Parathyroid adenoma (tissue), 2 donors: ENCODE data around the gene NRN1.

Source experiments
- H2AFZ ChIP-seq: fragments of 300-600 bp; sonication (generic); one replicate; pipeline ENCODE4 v1.7.0; 2017; ENCODE audit warnings: antibody characterized with exemption, mild to moderate bottlenecking
- H3K27ac ChIP-seq: fragments of 300-600 bp; sonication (generic); one replicate; pipeline ENCODE4 v1.7.0; 2017
- H3K27me3 ChIP-seq: fragments of 300-600 bp; sonication (generic); one replicate; pipeline ENCODE4 v1.7.0; 2017; ENCODE audit warnings: low read length; ENCODE audit not compliant: control insufficient read depth, insufficient read depth
- H3K36me3 ChIP-seq: fragments of 300-600 bp; sonication (generic); one replicate; pipeline ENCODE4 v1.7.0; 2017; ENCODE audit warnings: low read length; ENCODE audit not compliant: control insufficient read depth, insufficient read depth
- H3K4me1 ChIP-seq: fragments of 300-600 bp; sonication (generic); one replicate; pipeline ENCODE4 v1.7.0; 2017; ENCODE audit warnings: control low read depth
- H3K4me2 ChIP-seq: fragments of 300-600 bp; sonication (generic); one replicate; pipeline ENCODE4 v1.7.0; 2017; ENCODE audit warnings: low read length
- H3K4me3 ChIP-seq: fragments of 300-600 bp; sonication (generic); one replicate; pipeline ENCODE4 v1.7.0; 2017; ENCODE audit warnings: low read depth, low read length
- H3K79me2 ChIP-seq: fragments of 300-600 bp; sonication (generic); one replicate; pipeline ENCODE4 v1.7.0; 2017; ENCODE audit warnings: control low read depth
- H3K9ac ChIP-seq: fragments of 300-600 bp; sonication (generic); one replicate; pipeline ENCODE4 v1.7.0; 2017; ENCODE audit warnings: mild to moderate bottlenecking
- H3K9me3 ChIP-seq: fragments of 300-600 bp; sonication (generic); one replicate; pipeline ENCODE4 v1.7.0; 2017; ENCODE audit warnings: low read length; ENCODE audit not compliant: control insufficient read depth
- CTCF ChIP-seq: fragments of 300-600 bp; sonication (generic); IDR thresholded peaks from one replicate; pipeline ENCODE4 v1.7.0; 2017; ENCODE audit warnings: antibody characterized with exemption, mild to moderate bottlenecking
- donor health status: primary hyperparathyroidism.

Gene NRN1

GRCh38 chr6:6006428-6007365, at the start of gene NRN1:
TSS of gene NRN1 (minus strand) at chr6:6006925. CDS start at chr6:6006749, 176 bp downstream.
- H3K4me2 ChIP-seq, result peak within 1 kb of the TSS; percentile 78
- peak within 1 kb of the TSS; percentile 98 for H3K27ac ChIP-seq
- H3K27me3 ChIP-seq, result peaks cover 20% of the 10 kb centered on the region
- peak within 1 kb of the TSS; percentile 45 for H3K4me3 ChIP-seq
- no peaks in the 10 kb centered on the region for H3K4me1 ChIP-seq
- H3K79me2 ChIP-seq, result peaks cover 3% of the 10 kb centered on the region
- TF ChIP-seq CTCF, result no peak
- no peaks in the 10 kb centered on the region for H3K9me3 ChIP-seq
- H2AFZ ChIP-seq, result peak within 1 kb of the TSS; percentile 95
- H3K9ac ChIP-seq, result peak within 1 kb of the TSS; percentile 97
- H3K36me3 ChIP-seq, result no peaks in the 10 kb centered on the region

- no peak overlapping the region for H3K4me2 ChIP-seq
- no peak overlapping the region for H2AFZ ChIP-seq
- H3K9ac ChIP-seq, result no peak overlapping the region
- no peaks in the 10 kb centered on the region for H3K27me3 ChIP-seq
- no peak for TF ChIP-seq CTCF
- H3K9me3 ChIP-seq, result no peaks in the 10 kb centered on the region
- no peak overlapping the region for H3K27ac ChIP-seq
- H3K4me1 ChIP-seq, result no peaks in the 10 kb centered on the region
- no peaks in the 10 kb centered on the region for H3K36me3 ChIP-seq
- no peaks in the 10 kb centered on the region for H3K79me2 ChIP-seq
- no peak overlapping the region for H3K4me3 ChIP-seq
These were observed 45.5 kb upstream of the NRN1 start for GRCh38 chr6:6052216-6052615.

GRCh38 chr6:6046716-6047115, 40.0 kb upstream of the NRN1 start:
- H3K36me3 ChIP-seq, result no peaks in the 10 kb centered on the region
- H3K27ac ChIP-seq, result no peak overlapping the region
- no peak for TF ChIP-seq CTCF
- H3K9me3 ChIP-seq, result no peaks in the 10 kb centered on the region
- H3K4me3 ChIP-seq, result no peak overlapping the region
- H3K9ac ChIP-seq, result no peak overlapping the region
- no peaks in the 10 kb centered on the region for H3K4me1 ChIP-seq
- no peak overlapping the region for H3K4me2 ChIP-seq
- H3K79me2 ChIP-seq, result no peaks in the 10 kb centered on the region
- H2AFZ ChIP-seq, result no peak overlapping the region
- no peaks in the 10 kb centered on the region for H3K27me3 ChIP-seq

- no peaks in the 10 kb centered on the region for H3K36me3 ChIP-seq
- H3K27ac ChIP-seq, result no peak overlapping the region
- no peaks in the 10 kb centered on the region for H3K27me3 ChIP-seq
- H3K4me1 ChIP-seq, result no peaks in the 10 kb centered on the region
- H2AFZ ChIP-seq, result no peak overlapping the region
- no peak for TF ChIP-seq CTCF
- H3K4me2 ChIP-seq, result no peak overlapping the region
- H3K9me3 ChIP-seq, result no peaks in the 10 kb centered on the region
- H3K9ac ChIP-seq, result no peak overlapping the region
- H3K79me2 ChIP-seq, result no peaks in the 10 kb centered on the region
- no peak overlapping the region for H3K4me3 ChIP-seq
These were observed 33.3 kb upstream of the NRN1 start for GRCh38 chr6:6039946-6040509.
